ENCODE data around the gene PPM1A. TPM values are rescaled to one million over a fixed set of nuclear protein-coding genes. Genes with fewer than 3 reads are reported as not detected.

PPM1A gene
- total and polyA plus RNA-seq, 2 of the 8 experiments (the other 6 are each of a cell fraction or from before 2014, with no cell fraction given) = 14.0 to 51.2 TPM

DNA sequence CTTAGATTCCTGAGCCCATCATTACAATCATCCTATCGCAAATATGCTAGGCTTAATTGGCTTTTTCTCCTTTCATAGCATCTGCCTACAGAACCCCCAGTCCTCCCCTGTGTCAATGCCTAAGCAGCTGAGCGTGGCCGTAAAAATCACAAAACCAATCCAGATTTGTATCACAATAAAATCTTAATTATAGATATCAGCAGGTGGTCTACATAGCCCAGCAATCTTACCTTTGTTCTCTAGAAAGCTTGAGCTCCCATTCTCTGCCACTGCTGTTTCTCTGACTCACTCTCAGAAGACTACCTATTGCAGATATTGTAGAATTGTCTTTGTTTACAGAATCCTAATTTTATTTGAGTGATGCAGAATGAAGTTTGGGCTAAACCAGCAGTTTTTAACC lies 37.9 kb upstream of the PPM1A start:
- H3K79me1 ChIP-seq (ENCODE audit: low read depth, low read length) = no peaks in the 10 kb centered on the region
- H2AFZ ChIP-seq (ENCODE audit: low read length) = no peak overlapping the region
- H3K36me3 ChIP-seq (ENCODE audit: control insufficient read depth in 2 of 4, insufficient read depth in 4 of 4, low read length in 3 of 4) = no peaks in the 10 kb centered on the region
- no peak overlapping the region for H3K14ac ChIP-seq (ENCODE audit: insufficient read length)
- no peak overlapping the region for H3K27ac ChIP-seq (ENCODE audit: low read depth, low read length)
- H2BK120ac ChIP-seq (replicated peaks; ENCODE audit: low read depth, low read length) = no peak overlapping the region
- no peak overlapping the region for H2BK20ac ChIP-seq (ENCODE audit: low read length)
- no peak overlapping the region for H3K4me3 ChIP-seq (ENCODE audit: extremely low read depth in 1 of 4, insufficient read depth in 2 of 4, low read depth in 3 of 4, low read length in 4 of 4)
- H2AK5ac ChIP-seq (ENCODE audit: low read depth, low read length) = no peak overlapping the region
- no peak overlapping the region for H2BK12ac ChIP-seq (ENCODE audit: low read depth, low read length)
- no peak for FAIRE-seq
- no peak overlapping the region for H4K8ac ChIP-seq (ENCODE audit: extremely low read depth, insufficient read depth, low read length)
- H3K56ac ChIP-seq (replicated peaks; ENCODE audit: insufficient read length, low read depth, low read length) = no peak overlapping the region
- ChIA-PET POLR2A (ENCODE audit: partially characterized antibody) (interaction anchor here (0.6 to 2.6 kb wide), 2 partner anchors 38 to 1287 kb away, joined by 3 to 6 read pairs; partner anchors contain the start of gene PPM1A), CTCF (ENCODE audit: partially characterized antibody) (interaction anchor here (0.6 to 2.3 kb wide), 5 partner anchors 14 to 94 kb away, joined by 3 to 9 read pairs (median 3); no protein-coding TSS in a partner anchor)
- no peaks in the 10 kb centered on the region for H3K79me2 ChIP-seq (ENCODE audit: control insufficient read depth in 1 of 2, insufficient read depth in 2 of 2, low read length in 2 of 2)
- no peak for DNase-seq (ENCODE audit: low read depth in 1 of 2, low spot score in 2 of 2)
- no peak overlapping the region for H4K91ac ChIP-seq (replicated peaks; ENCODE audit: insufficient read length, low read length)
- no peaks in the 10 kb centered on the region for H3K27me3 ChIP-seq (replicated peaks in 1 of 4; ENCODE audit: control insufficient read depth in 3 of 4, extremely low read depth in 1 of 4, insufficient read depth in 3 of 4, low read length in 3 of 4)
- no peak overlapping the region for H3K23ac ChIP-seq (ENCODE audit: insufficient read length)
- peaks cover 0 to 8% (median 3%) of the 10 kb centered on the region in 4 experiments; a peak in 2 of 7 replicates for H3K4me1 ChIP-seq (replicated peaks in 1 of 4; ENCODE audit: control insufficient read depth in 3 of 4, insufficient read depth in 4 of 4, low read length in 3 of 4)
- H2BK5ac ChIP-seq (ENCODE audit: low read depth, low read length) = no peak overlapping the region
- no peak overlapping the region for H3K18ac ChIP-seq (ENCODE audit: extremely low read depth, low read length)
- H3K4ac ChIP-seq (replicated peaks; ENCODE audit: insufficient read length, low read depth, low read length) = no peak overlapping the region
- H4K5ac ChIP-seq (ENCODE audit: insufficient read length, low read depth, low read length) = no peak overlapping the region
- H3K9me3 ChIP-seq (ENCODE audit: insufficient read depth in 2 of 2, low read depth in 1 of 2, low read length in 1 of 2) = no peaks in the 10 kb centered on the region
- H3K4me2 ChIP-seq (ENCODE audit: insufficient read depth in 1 of 2, low read depth in 2 of 2, low read length in 2 of 2) = peak overlapping the region in 1 of 2 experiments; percentile 25; a peak in 1 of 4 replicates
- no peak overlapping the region for H2BK15ac ChIP-seq (ENCODE audit: low read length)
- 67% methylated on average over 3 of the region's 3 CpGs; no CpG with 5 or more reads in 1 of the 2 experiments for WGBS, 2 experiments (ENCODE audit: extremely low coverage in 1 of 2, insufficient coverage in 1 of 2, insufficient read length in 1 of 2, insufficient replicate concordance in 2 of 2, low coverage in 1 of 2, low lambda C conversion rate in 2 of 2, missing lambda C conversion rate in 1 of 2)
- H3K9ac ChIP-seq (replicated peaks in 1 of 4; ENCODE audit: extremely low read depth in 1 of 4, low read depth in 3 of 4, low read length in 3 of 4) = no peak overlapping the region
- H3K23me2 ChIP-seq (ENCODE audit: low read depth, low read length) = peaks cover 2% of the 10 kb centered on the region; the same call in 1 of the 2 replicates
- H4K20me1 ChIP-seq (replicated peaks in 1 of 2; ENCODE audit: control insufficient read depth in 1 of 2, insufficient read depth in 2 of 2, low read length in 2 of 2) = no peaks in the 10 kb centered on the region
- TF ChIP-seq MAFK (IDR thresholded peaks at IDR 0.05; ENCODE audit: low read depth, low read length) = no peak
- no peak for TF ChIP-seq SP4 (IDR thresholded peaks at IDR 0.05; ENCODE audit: low read length)
- no peak for TF ChIP-seq POU5F1 (IDR thresholded peaks at IDR 0.05; ENCODE audit: low read depth, low read length)
- no peak for TF ChIP-seq POLR2A (IDR thresholded peaks at IDR 0.05; ENCODE audit: control extremely low read depth in 1 of 2, low read depth in 2 of 2, low read length in 2 of 2)
- no peak for TF ChIP-seq NANOG (IDR thresholded peaks at IDR 0.05; ENCODE audit: insufficient read depth, low read depth, low read length, poor library complexity, severe bottlenecking)
- no peak for TF ChIP-seq KDM5A (IDR thresholded peaks at IDR 0.05; ENCODE audit: low read length)
- no peak for TF ChIP-seq GTF2F1 (IDR thresholded peaks at IDR 0.05; ENCODE audit: borderline replicate concordance, low read depth, low read length)
- no peak for TF ChIP-seq SRF (IDR thresholded peaks at IDR 0.05; ENCODE audit: low read depth, low read length)
- TF ChIP-seq, protein P1, sequence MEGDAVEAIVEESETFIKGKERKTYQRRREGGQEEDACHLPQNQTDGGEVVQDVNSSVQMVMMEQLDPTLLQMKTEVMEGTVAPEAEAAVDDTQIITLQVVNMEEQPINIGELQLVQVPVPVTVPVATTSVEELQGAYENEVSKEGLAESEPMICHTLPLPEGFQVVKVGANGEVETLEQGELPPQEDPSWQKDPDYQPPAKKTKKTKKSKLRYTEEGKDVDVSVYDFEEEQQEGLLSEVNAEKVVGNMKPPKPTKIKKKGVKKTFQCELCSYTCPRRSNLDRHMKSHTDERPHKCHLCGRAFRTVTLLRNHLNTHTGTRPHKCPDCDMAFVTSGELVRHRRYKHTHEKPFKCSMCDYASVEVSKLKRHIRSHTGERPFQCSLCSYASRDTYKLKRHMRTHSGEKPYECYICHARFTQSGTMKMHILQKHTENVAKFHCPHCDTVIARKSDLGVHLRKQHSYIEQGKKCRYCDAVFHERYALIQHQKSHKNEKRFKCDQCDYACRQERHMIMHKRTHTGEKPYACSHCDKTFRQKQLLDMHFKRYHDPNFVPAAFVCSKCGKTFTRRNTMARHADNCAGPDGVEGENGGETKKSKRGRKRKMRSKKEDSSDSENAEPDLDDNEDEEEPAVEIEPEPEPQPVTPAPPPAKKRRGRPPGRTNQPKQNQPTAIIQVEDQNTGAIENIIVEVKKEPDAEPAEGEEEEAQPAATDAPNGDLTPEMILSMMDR (IDR thresholded peaks at IDR 0.05; ENCODE audit: control extremely low read depth in 1 of 3, insufficient read depth in 1 of 3, low read depth in 1 of 3, low read length in 3 of 3) = no peak
- TF ChIP-seq ASH2L (IDR thresholded peaks at IDR 0.05; ENCODE audit: low read length) = no peak
- TF ChIP-seq CTBP2 (IDR thresholded peaks at IDR 0.05; ENCODE audit: borderline replicate concordance, insufficient read depth, insufficient read length, low read length) = no peak
- TF ChIP-seq TCF12 (IDR thresholded peaks at IDR 0.05; ENCODE audit: low read depth, low read length) = no peak
- TF ChIP-seq CEBPB (IDR thresholded peaks at IDR 0.05; ENCODE audit: low read depth, low read length) = no peak

Measured in H1 (cell line).